Measurements from ENCODE around the gene LHX6.
A peak's percentile ranks its signal among the peaks of the same experiment; 100 is the strongest.

The LHX6 gene

GRCh38 chr9:122228568-122229484 is at the start of gene LHX6:
Gene LHX6, minus strand, starts transcription at chr9:122228957. Its CDS starts 217 bp downstream, at chr9:122228740.
- no peak for DNase-seq

GRCh38 chr9:122277285-122277897 is 48.6 kb upstream of the LHX6 start:
- DNase-seq: no peak

DNA sequence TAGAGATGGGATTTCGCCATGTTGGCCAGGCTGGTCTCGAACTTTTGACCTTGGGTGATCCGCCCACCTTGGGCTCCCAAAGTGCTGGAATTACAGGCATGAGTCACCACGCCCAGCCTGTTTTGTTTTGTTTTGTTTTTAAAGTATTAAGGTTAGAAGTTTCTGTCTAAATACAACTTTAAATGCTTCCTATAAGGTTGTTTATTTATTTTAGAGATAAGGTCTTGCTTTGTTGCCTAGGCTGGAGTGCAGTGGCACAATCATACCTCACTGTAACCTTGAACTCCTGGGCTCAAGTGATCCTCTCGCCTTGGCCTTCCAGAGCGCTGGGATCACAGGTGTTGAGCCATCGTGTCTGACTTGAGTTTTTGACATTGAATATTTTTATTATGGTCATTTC is 47.3 kb upstream of the LHX6 start:
- DNase-seq: no peak

DNA sequence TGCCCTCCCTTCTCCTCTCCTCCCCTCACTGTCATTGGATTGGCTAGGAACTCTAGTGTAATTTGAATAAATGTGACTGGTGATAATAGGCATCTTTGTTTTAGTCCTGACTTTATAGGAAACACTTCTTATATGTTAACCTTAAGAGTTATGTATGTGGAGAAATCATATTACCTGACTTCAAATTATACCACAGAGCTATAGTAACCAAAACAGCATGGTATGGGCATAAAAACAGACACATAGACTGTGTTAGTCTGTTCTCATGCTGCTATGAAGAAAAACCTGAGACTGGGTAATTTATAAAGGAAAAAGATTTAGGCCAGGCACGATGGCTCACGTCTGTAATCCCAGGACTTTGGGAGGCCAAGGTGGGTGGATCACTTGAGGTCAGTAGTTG is 45.3 kb upstream of the LHX6 start:
- DNase-seq: no peak

GRCh38 chr9:122268041-122268814 is 39.5 kb upstream of the LHX6 start:
- DNase-seq: no peak

DNA sequence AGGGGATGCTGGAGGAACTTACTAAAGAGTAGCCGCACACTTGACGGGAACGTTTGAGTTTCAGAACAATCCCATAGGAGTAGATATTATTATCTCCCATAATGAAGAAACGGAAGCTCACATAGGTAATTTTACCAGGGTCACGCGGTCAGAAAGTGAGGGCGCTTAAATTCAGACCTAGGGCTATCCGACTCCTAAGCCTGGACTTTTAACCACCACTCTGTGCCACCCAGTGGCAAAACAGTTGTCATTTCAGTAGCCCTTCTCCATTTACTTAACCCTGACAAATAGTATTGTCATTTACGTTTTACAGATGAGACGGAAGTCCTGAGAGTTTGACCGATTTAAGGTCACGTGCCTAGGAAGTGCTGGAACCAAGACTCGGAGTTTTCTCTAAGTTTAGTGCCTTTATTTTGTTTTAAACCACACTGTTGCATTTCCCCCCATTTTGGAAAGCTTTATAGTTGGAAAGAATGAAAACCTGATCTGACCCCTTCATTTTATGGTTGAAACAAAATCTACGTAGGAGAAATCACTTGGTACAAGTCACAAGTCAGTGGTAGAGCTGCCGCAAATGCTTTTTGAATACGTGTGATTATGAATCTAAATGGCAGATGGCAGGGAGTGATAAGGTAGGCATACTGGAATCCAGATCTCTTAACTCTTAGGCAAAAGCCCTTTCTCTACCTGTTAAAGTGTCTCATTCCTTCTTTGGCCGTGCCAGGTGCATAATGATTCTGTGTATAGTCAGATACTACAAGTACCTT is 36.6 kb upstream of the LHX6 start:
- peak; percentile 69 for DNase-seq

DNA sequence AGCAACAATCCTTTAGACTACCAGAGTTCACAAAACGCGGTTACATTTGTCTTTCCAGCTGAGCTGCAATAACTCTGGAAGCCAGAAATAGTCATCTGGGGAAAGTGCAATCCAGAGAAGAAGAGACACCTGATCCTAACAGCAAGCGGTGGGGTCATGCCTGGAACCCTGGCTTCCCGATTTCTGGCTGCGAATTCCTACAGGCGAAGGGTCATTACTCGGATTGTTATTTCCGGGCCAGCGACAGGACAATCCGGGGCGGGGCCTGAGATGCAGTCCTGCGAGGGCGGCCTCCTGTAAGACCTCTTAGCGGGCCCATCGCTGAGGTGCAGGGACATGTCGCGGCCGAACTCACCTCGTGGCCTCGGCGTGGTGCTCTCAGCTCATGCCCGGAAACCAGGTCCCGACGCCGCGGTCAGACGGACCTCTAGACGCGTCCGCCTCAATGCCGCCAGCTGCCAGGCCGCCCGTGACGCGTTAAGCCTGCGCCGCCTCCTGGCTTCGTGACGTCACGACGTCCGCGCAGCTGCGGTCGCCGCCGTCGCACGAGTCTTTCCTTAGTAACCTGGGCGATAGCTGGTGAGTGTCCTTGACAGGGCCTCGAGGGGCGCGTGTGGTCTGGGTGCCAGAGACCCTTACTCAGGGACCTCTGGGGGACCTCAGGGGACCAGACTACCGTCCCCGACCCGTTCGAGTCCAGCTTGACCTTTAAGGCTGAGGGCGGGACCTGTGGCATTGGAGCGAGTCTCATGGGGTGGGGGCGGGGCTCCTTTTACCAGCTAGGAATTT is 35.8 kb upstream of the LHX6 start, which contains the start of the genes MRRF and RBM18:
MRRF (plus strand) TSS at position 523 of the 789 bp plus-strand sequence. CDS start 6,010 bp downstream, outside the sequence.
RBM18 (minus strand) TSS at position 481 of the 789 bp plus-strand sequence. CDS start 3,348 bp downstream, outside the sequence.
- DNase-seq: peak; percentile 91

GRCh38 chr9:122263699-122264349 is 35.1 kb upstream of the LHX6 start:
- no peak for DNase-seq

- DNase-seq: no peak
Observed at GRCh38 chr9:122262073-122262472, 33.3 kb upstream of the LHX6 start.

GRCh38 chr9:122261469-122261881 is 32.7 kb upstream of the LHX6 start:
- DNase-seq: no peak

DNA sequence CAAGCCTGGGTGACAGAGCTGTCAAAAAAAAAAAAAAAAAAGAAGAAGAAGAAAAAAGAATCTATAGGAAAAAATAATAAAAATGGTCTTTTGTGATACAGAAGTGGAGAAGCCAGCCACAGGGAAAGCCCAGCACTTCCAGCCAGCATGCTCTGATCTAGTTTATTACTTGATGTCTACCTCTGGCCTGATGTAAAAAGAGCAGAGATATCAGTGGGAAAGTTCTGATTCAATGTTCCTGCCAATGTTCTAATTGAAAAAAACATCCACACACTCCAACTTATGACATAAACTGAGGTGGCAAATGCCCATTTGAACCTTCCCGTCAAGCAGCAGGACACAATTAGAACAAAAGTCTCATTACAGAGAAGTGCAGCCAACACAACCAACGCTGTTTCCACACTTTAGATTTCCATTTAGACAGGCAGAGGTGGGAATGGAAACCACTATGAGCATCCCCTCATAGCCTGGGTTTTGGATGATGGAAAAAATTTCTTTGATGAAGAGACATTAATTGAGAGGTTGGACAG is 30.2 kb upstream of the LHX6 start:
- no peak for DNase-seq

GRCh38 chr9:122256206-122256605 is 27.4 kb upstream of the LHX6 start:
- no peak for DNase-seq

DNA sequence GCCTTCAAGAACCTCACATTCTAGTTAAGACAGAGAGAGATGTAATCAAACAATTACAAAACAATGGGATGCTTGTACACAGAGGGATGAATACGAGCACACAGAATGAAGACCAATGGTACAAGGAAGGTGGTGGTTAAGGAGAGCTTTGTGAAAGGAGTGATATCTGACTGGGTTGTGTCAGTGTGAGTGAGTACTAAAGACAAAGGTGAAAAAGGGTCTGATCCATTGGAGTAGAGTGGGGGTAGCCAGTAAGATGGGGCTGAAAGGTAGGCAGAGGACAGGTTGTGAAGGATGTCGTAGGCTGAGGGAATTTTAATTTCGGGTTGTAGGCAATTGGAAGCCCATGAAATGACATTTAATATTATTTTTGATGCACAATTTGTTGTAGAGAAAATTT is 26.0 kb upstream of the LHX6 start:
- DNase-seq: no peak

DNA sequence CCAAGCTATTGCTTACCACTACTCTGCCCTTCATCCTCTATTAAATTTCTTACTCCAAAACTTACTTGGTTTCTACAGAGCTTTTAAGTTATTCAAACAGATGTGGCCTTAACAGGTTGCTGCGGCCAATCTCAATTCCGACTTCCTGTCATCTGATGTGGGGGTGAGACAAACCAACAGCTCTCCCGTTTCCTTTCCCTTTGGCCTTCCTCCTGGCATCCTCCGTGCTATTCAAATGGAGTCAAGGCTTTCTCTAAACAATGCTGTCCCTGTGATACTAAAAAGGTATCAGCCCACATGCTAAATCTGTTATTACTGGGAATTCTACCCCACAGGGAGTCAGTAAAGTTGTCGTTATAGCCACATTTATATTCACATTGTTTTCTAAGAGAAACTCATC is 24.0 kb upstream of the LHX6 start:
- DNase-seq: no peak

- DNase-seq: no peak
Observed at GRCh38 chr9:122251351-122251750, 22.6 kb upstream of the LHX6 start.

- no peak for DNase-seq
Observed at GRCh38 chr9:122248448-122248865, 19.7 kb upstream of the LHX6 start.

- DNase-seq: no peak
Observed at GRCh38 chr9:122246666-122247065, 17.9 kb upstream of the LHX6 start.

- DNase-seq: no peak
Observed at GRCh38 chr9:122244349-122244748, 15.6 kb upstream of the LHX6 start.

GRCh38 chr9:122239722-122240121 is 11.0 kb upstream of the LHX6 start:
- DNase-seq: no peak

GRCh38 chr9:122236681-122237080 is 7.9 kb upstream of the LHX6 start:
- no peak for DNase-seq
